OCI-LY1 (cell line): ENCODE results near the gene ADARB2.

Experiments
- H2AFZ ChIP-seq: fragments of 200-600 bp; sonication (generic), shearing (Covaris generic); 2 replicates; pipeline ENCODE4 v1.6.0; 2014; ENCODE audit warnings: antibody characterized with exemption, mild to moderate bottlenecking, low read length
- H3F3A ChIP-seq: fragments of 200-600 bp; sonication (generic), shearing (Covaris generic); 2 replicates; pipeline ENCODE4 v1.6.0; 2014; ENCODE audit warnings: mild to moderate bottlenecking, antibody characterized with exemption, low read length, moderate library complexity; ENCODE audit not compliant: insufficient read depth
- H3K27ac ChIP-seq: fragments of 200-600 bp; sonication (generic); 2 replicates; pipeline ENCODE4 v1.5.1; 2014; ENCODE audit warnings: low read length, mixed run types, mild to moderate bottlenecking, low read depth; ENCODE audit not compliant: poor library complexity, severe bottlenecking
- H3K27me3 ChIP-seq: fragments of 200-600 bp; sonication (generic); 2 replicates; pipeline ENCODE4 v1.6.0; 2014; ENCODE audit warnings: antibody characterized with exemption, mild to moderate bottlenecking, low read length, moderate library complexity; ENCODE audit not compliant: insufficient read depth
- H3K36me3 ChIP-seq: fragments of 200-600 bp; sonication (generic); 2 replicates; pipeline ENCODE4 v1.6.1; 2014; ENCODE audit warnings: mild to moderate bottlenecking, antibody characterized with exemption, low read length, moderate library complexity, mixed read lengths; ENCODE audit not compliant: insufficient read depth
- H3K4me1 ChIP-seq: fragments of 200-600 bp; sonication (generic); 2 replicates; pipeline ENCODE4 v1.5.1; 2014; ENCODE audit warnings: mild to moderate bottlenecking, low read length, moderate library complexity; ENCODE audit not compliant: insufficient read depth, severe bottlenecking
- H3K4me2 ChIP-seq: fragments of 200-600 bp; sonication (generic), shearing (Covaris generic); 2 replicates; pipeline ENCODE4 v1.6.1; 2014; ENCODE audit warnings: low read length
- H3K4me3 ChIP-seq: fragments of 200-600 bp; sonication (generic); 2 replicates; pipeline ENCODE4 v1.5.1; 2014; ENCODE audit warnings: low read length, low read depth, mild to moderate bottlenecking, mixed read lengths; ENCODE audit not compliant: poor library complexity, severe bottlenecking
- H3K79me2 ChIP-seq: fragments of 200-600 bp; shearing (Covaris generic); 2 replicates; pipeline ENCODE4 v1.6.1; 2016; ENCODE audit warnings: mixed run types, low read length, mixed read lengths; ENCODE audit not compliant: insufficient read depth
- H3K9ac ChIP-seq: fragments of 200-600 bp; sonication (generic), shearing (Covaris generic); 2 replicates; pipeline ENCODE4 v1.6.1; 2014; ENCODE audit warnings: mild to moderate bottlenecking, low read length, mixed read lengths
- H3K9me2 ChIP-seq: fragments of 200-600 bp; sonication (generic), shearing (Covaris generic); 2 replicates; pipeline ENCODE4 v1.6.1; 2014; ENCODE audit warnings: low read depth, mild to moderate bottlenecking, low read length, mixed read lengths
- H3K9me3 ChIP-seq: fragments of 200-600 bp; shearing (Covaris generic); 2 replicates; pipeline ENCODE4 v1.6.1; 2014; ENCODE audit warnings: low read length, mixed read lengths
- H4K20me1 ChIP-seq: fragments of 200-600 bp; sonication (generic), shearing (Covaris generic); 2 replicates; pipeline ENCODE4 v1.6.0; 2016; ENCODE audit warnings: mild to moderate bottlenecking, low read length; ENCODE audit not compliant: insufficient read depth
- CTCF ChIP-seq: fragments of 200-600 bp; sonication (generic), shearing (Covaris generic); IDR thresholded peaks from 2 replicates; pipeline ENCODE4 v1.5.1; 2017; ENCODE audit warnings: mild to moderate bottlenecking, antibody characterized with exemption, low read length, moderate library complexity, mixed read lengths
- EZH2 ChIP-seq: fragments of 200-600 bp; sonication (generic), shearing (Covaris generic); IDR thresholded peaks from 2 replicates; pipeline ENCODE4 v1.8.0; 2017; ENCODE audit warnings: borderline replicate concordance, mixed run types, mild to moderate bottlenecking, antibody characterized with exemption, low read length, moderate library complexity, mixed read lengths

Gene ADARB2

GRCh38 chr10:1678084-1678483, 59.2 kb downstream of the ADARB2 start:
- no peaks in the 10 kb centered on the region for H3F3A ChIP-seq
- H3K4me1 ChIP-seq = peaks cover 60% of the 10 kb centered on the region
- peak overlapping the region; percentile 88 for H3K4me2 ChIP-seq
- H3K79me2 ChIP-seq = no peaks in the 10 kb centered on the region
- no peaks in the 10 kb centered on the region; the same call in 1 of the 2 replicates for H3K9me3 ChIP-seq
- TF ChIP-seq EZH2 (no peak), CTCF (no peak)
- peak overlapping the region; percentile 87 for H3K27ac ChIP-seq
- peaks cover 44% of the 10 kb centered on the region for H3K36me3 ChIP-seq
- H3K9ac ChIP-seq = peak overlapping the region; percentile 81
- H4K20me1 ChIP-seq = no peaks in the 10 kb centered on the region
- H3K9me2 ChIP-seq = no peaks in the 10 kb centered on the region
- no peaks in the 10 kb centered on the region for H3K27me3 ChIP-seq
- H2AFZ ChIP-seq = no peak overlapping the region
- peak overlapping the region; percentile 74 for H3K4me3 ChIP-seq

GRCh38 chr10:1677307-1677939, 59.9 kb downstream of the ADARB2 start:
- TF ChIP-seq CTCF (no peak), EZH2 (no peak)
- H4K20me1 ChIP-seq = no peaks in the 10 kb centered on the region
- H3K9me2 ChIP-seq = no peaks in the 10 kb centered on the region
- peaks cover 37% of the 10 kb centered on the region for H3K36me3 ChIP-seq
- peak overlapping the region; percentile 88 for H3K4me2 ChIP-seq
- H3K4me1 ChIP-seq = peaks cover 60% of the 10 kb centered on the region
- H3K9ac ChIP-seq = peak overlapping the region; percentile 81
- H3K4me3 ChIP-seq = peak overlapping the region; percentile 74
- H3K79me2 ChIP-seq = no peaks in the 10 kb centered on the region
- H3K9me3 ChIP-seq = no peaks in the 10 kb centered on the region
- H3K27me3 ChIP-seq = no peaks in the 10 kb centered on the region
- H3F3A ChIP-seq = no peaks in the 10 kb centered on the region
- no peak overlapping the region for H2AFZ ChIP-seq
- H3K27ac ChIP-seq = peak overlapping the region; percentile 87

GRCh38 chr10:1674501-1674900, 62.8 kb downstream of the ADARB2 start:
- no peaks in the 10 kb centered on the region; the same call in 1 of the 2 replicates for H3K27me3 ChIP-seq
- H3K4me1 ChIP-seq = peaks cover 57% of the 10 kb centered on the region
- H3K4me3 ChIP-seq = no peak overlapping the region
- H3K9ac ChIP-seq = no peak overlapping the region
- peak overlapping the region; percentile 26; the same call in 1 of the 2 replicates for H3K4me2 ChIP-seq
- no peaks in the 10 kb centered on the region for H3K79me2 ChIP-seq
- no peak overlapping the region for H3K27ac ChIP-seq
- 0 out of 2 replicates have a peak, but pooled peaks cover 3% of the 10 kb centered on the region for H3F3A ChIP-seq
- TF ChIP-seq EZH2 = no peak
- TF ChIP-seq CTCF = no peak
- no peaks in the 10 kb centered on the region for H3K9me2 ChIP-seq
- H3K9me3 ChIP-seq = no peaks in the 10 kb centered on the region
- no peak overlapping the region for H2AFZ ChIP-seq
- no peaks in the 10 kb centered on the region for H4K20me1 ChIP-seq
- H3K36me3 ChIP-seq = peaks cover 10% of the 10 kb centered on the region
